Vagina (tissue), 2 donors: ENCODE data around the gene RHEB.

Source experiments
- POLR2AphosphoS5 ChIP-seq, 2 donors: sonication (generic); formaldehyde crosslinking; IDR thresholded peaks; one replicate each; pipeline ENCODE4 v1.9.0; 2017; ENCODE audit warnings: antibody characterized with exemption in 2 of 2, mild to moderate bottlenecking in 2 of 2, low read depth in 1 of 2; ENCODE audit not compliant: insufficient read depth in 1 of 2
- TF ChIP-seq, protein P1 (sequence below), 3 experiments: fragments of 450-650 bp in 2 of 3; fragments of 200-600 bp in 1 of 3; sonication (generic) in 1 of 3; IDR thresholded peaks; one replicate each; pipeline ENCODE4 v1.5.1; 2017 to 2019; ENCODE audit warnings: antibody characterized with exemption in 3 of 3, mild to moderate bottlenecking in 2 of 3, moderate library complexity in 2 of 3

DNA sequence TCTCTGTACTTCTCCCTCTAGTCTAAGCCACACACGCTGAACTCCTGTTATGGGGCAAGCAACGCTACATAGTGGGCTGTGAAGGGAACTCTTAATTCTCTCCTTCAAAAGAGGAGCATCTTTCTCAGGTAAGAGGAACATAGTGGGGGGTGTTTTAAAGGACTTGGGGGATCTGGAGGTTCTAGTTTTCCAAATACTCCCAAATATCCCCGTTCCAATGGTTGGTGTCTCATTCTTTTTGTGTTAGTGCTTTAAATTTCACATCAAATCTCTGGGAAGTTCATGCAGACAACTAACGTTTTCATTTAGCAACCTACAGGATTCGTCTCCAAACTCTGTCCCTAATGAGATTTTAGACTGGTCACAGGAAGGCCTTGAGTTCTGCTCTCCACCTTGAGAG is 97.5 kb downstream of the RHEB start:
- TF ChIP-seq POLR2AphosphoS5 (IDR thresholded peaks at IDR 0.05; ENCODE audit: insufficient read depth in 1 of 2, low read depth in 1 of 2) = no peak
- TF ChIP-seq, protein P1, sequence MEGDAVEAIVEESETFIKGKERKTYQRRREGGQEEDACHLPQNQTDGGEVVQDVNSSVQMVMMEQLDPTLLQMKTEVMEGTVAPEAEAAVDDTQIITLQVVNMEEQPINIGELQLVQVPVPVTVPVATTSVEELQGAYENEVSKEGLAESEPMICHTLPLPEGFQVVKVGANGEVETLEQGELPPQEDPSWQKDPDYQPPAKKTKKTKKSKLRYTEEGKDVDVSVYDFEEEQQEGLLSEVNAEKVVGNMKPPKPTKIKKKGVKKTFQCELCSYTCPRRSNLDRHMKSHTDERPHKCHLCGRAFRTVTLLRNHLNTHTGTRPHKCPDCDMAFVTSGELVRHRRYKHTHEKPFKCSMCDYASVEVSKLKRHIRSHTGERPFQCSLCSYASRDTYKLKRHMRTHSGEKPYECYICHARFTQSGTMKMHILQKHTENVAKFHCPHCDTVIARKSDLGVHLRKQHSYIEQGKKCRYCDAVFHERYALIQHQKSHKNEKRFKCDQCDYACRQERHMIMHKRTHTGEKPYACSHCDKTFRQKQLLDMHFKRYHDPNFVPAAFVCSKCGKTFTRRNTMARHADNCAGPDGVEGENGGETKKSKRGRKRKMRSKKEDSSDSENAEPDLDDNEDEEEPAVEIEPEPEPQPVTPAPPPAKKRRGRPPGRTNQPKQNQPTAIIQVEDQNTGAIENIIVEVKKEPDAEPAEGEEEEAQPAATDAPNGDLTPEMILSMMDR (IDR thresholded peaks at IDR 0.05) = no peak
